ENCODE measurements around the gene HK2.

Gene HK2

DNA sequence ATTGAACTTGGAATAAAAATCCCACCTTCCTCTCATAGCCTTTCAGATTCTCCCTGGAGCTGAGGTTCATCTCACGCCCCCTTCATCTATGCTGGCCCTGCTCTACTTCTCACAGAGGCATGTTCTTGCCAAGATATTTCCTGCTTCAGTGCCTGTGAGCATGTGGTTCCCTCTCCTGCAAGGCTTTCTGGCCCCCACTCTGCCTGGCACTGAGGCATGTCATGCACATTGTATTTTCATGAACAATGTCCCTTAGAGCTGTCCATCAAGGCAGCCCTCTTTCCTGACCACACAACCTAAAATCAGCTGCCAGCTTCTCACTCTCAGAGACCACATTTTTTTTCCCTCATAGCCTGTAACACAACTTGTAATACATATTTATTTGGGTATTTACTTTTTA is 18.0 kb upstream of the HK2 start:
- TF ChIP-seq, protein P1, sequence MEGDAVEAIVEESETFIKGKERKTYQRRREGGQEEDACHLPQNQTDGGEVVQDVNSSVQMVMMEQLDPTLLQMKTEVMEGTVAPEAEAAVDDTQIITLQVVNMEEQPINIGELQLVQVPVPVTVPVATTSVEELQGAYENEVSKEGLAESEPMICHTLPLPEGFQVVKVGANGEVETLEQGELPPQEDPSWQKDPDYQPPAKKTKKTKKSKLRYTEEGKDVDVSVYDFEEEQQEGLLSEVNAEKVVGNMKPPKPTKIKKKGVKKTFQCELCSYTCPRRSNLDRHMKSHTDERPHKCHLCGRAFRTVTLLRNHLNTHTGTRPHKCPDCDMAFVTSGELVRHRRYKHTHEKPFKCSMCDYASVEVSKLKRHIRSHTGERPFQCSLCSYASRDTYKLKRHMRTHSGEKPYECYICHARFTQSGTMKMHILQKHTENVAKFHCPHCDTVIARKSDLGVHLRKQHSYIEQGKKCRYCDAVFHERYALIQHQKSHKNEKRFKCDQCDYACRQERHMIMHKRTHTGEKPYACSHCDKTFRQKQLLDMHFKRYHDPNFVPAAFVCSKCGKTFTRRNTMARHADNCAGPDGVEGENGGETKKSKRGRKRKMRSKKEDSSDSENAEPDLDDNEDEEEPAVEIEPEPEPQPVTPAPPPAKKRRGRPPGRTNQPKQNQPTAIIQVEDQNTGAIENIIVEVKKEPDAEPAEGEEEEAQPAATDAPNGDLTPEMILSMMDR (IDR thresholded peaks at IDR 0.05), result no peak

DNA sequence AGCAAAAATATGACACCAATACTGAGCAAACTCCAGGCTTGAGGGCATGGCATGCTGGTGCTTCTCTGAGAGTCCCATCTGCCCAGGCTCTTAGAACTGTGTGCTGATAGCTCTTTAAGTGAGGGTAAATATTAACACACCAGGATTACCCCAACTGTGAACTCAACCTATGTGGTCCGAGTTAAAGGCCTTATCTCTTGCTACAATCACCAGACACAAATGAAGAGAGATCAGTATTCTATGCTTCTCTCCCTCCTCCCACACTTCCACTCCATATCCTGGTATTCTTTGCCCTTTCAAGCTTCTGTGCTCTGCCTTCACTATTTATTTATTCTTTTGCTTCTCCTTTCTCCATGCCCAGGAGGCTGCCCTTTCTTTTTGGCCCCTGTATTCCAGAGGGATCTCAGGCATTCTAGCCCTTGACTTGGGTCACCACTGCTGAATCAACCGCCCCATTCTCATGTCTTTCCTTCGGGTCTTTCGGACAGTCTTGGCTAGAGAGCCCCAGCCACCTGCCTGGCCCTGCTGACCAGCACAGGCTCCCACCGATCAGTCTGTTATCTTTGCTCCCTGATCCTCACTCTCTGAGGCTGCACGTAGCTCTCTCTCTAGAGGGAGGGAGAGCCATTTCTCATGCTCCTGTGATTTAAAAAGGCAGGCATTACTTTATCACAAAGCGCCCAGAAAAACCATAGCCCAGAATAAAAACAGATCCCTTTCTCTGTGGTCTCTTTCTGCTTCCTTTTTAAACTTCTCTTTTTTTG is 17.2 kb upstream of the HK2 start:
- TF ChIP-seq, protein P1 (IDR thresholded peaks at IDR 0.05), result no peak

DNA sequence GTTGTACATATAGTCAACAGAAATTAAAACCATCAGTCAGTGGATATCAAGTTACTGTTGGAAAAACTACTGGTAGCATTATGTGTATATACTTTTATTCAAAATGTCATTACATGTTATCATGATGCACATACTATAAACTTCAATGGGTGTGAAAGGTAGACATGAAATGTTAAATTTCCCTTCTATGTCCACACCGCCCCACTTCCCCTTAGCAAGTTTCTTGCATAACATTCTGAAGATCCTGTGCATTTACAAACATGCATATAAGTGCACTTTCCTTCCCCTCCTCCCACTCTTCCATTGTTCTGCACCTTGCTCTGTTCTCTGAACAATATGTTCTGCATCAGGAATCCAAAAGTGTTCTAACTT is 16.6 kb upstream of the HK2 start:
- TF ChIP-seq, protein P1 (IDR thresholded peaks at IDR 0.05), result no peak

DNA sequence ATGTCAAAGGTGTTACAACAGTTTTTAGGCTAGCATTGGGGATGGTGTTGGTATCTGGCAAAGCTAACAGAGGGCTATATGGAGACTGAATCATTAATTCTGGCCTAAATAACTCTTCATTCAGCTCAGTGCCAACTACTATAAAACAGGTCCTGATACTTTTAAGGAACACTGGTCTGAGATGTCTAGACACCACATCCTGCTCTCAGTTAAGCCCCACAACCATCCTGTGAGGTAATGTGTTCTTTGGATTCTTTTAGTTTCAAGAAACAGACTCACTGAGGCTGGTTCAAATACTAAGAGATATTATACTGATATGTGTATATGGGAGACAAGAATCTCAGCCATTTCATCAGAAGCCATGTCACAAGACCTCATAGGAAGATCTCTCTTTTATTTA is 14.2 kb upstream of the HK2 start:
- TF ChIP-seq, protein P1 (IDR thresholded peaks at IDR 0.05), result no peak

DNA sequence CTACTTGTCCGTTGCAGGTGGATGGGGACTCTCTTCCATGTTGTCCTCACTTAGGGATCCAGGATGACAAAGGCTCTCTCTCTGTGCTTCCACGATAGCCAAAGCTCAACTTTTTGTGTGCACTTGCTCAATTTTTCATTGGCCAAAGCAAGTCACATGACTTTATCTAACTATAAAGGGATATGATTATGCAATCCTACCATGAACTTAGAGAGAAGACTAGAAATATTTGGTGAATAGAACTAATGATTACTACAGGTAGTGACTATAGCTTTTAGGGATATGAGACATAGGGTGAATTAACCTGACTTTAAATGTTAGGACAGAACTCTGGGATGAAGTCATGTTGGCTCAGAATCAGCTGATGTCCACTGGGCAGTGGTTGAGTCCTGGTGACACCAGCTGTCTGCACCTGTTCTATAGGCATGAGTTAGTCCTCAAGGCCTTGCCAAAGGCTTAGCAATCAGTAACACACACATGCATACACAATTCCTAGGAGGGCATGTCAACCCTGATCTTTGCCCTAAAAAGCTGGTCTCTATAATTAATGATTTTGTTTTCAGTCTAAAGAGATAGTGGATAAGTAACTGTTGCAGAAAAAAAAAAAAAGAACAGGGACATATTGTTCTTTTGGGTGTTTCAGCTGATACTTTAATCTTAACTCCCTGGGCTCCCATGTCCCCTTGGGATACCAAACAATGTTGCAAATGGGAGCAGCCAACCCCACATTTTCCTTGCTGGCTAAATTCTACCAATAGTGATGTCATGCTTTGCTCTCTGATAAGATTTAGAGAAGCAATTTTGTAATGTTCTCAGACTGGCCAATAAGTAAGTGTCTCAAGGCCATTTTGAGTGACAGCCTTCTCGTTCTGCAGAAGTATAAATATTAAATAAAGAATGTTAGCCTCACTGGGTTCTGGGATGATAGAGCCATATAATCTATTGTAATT is 12.5 kb upstream of the HK2 start:
- TF ChIP-seq, protein P1 (IDR thresholded peaks at IDR 0.05), result no peak

DNA sequence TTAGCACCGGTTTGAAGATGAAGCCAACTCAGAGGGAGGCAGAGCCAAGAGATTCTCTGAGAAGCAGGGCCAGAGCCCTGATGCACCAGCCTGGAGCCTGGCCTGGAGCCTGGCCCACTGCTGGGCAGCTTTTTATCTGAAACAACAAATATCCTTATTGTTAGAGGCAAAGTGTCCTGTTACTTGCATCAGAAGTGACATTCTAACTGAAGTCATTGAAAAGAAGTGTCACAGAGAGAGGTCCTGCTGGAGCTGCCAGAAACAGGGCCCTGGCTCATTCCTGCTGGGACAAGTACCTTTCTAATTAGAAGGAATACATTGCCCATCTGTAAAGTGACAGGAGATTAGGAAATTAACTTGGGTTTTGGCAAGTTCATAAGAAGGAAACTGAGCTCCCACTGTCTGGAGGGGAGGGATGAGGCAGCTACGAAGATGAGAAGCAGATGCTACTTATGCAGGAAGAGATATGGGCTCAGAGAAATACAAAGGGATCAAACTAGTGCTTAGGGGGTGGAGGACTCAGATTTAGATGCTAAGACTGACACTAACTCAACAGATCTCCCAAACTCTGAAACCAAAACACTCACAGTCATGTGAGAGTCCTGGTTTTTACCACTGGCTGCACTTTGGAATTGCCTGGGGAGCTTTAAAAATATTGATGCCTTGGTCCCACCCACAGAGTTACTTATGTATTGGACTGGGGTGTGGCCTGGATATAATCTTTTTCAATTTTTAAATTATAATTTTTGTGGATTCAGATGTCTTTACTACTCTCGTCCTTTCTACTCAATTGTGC is 11.0 kb upstream of the HK2 start:
- TF ChIP-seq, protein P1 (IDR thresholded peaks at IDR 0.05), result no peak

DNA sequence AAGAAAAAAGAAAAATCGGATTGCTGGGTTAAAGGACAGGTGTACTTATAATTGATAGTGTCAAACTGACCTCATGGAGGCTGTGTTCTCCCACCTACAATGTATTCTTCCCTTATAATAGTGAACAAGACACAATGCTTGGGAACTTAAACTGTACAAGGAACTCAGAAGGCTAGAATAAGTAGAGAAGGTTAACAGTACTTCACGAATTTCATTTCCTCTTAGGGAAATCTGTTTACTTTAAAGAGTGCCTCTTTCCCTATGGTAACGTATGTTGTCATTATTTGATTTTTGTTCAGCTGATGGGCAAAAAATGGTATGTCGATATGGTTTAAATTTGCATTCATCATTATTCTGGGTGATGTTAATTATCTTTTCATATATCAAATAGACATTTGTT is 9.2 kb upstream of the HK2 start:
- TF ChIP-seq, protein P1 (IDR thresholded peaks at IDR 0.05), result no peak
